H9 (cell line): ENCODE measurements around the gene LAMTOR4. TPM values are rescaled to one million over a fixed set of nuclear protein-coding genes. Genes with fewer than 3 reads are reported as not detected.

Experiments used
- DNase-seq: peaks from one replicate; pipeline ENCODE4 v3.0.0-alpha.2; 2017
- H2AFZ ChIP-seq: one replicate; pipeline ENCODE4 v1.6.1; 2013; ENCODE audit warnings: mild to moderate bottlenecking, low read length, control low read depth, moderate library complexity
- H2AK5ac ChIP-seq: 2 replicates; pipeline ENCODE4 v1.6.1; 2013; ENCODE audit warnings: low read length, control low read depth, mixed read lengths; ENCODE audit not compliant: insufficient read length
- H2BK120ac ChIP-seq: one replicate; pipeline ENCODE4 v1.6.1; 2013; ENCODE audit warnings: low read depth, mild to moderate bottlenecking, low read length, control low read depth, inconsistent platforms; ENCODE audit not compliant: poor library complexity, severe bottlenecking
- H2BK12ac ChIP-seq: 2 replicates; pipeline ENCODE4 v1.6.1; 2013; ENCODE audit warnings: low read length, control low read depth, mixed read lengths, low read depth; ENCODE audit not compliant: insufficient read length
- H2BK15ac ChIP-seq: 2 replicates; pipeline ENCODE4 v1.6.1; 2013; ENCODE audit warnings: low read depth, low read length, control low read depth
- H2BK20ac ChIP-seq: one replicate; pipeline ENCODE4 v1.6.1; 2013; ENCODE audit warnings: low read depth, mild to moderate bottlenecking, low read length, control low read depth, inconsistent platforms; ENCODE audit not compliant: poor library complexity, severe bottlenecking
- H2BK5ac ChIP-seq: 2 replicates; pipeline ENCODE4 v1.6.1; 2013; ENCODE audit warnings: low read length, control low read depth, mixed read lengths; ENCODE audit not compliant: insufficient read length
- H3K14ac ChIP-seq: 2 replicates; pipeline ENCODE4 v1.6.1; 2013; ENCODE audit warnings: low read length, control low read depth; ENCODE audit not compliant: insufficient read depth
- H3K18ac ChIP-seq: 2 replicates; pipeline ENCODE4 v1.6.1; 2013; ENCODE audit warnings: low read depth, mild to moderate bottlenecking, mixed read lengths, low read length, control low read depth; ENCODE audit not compliant: insufficient read length
- H3K23ac ChIP-seq: 2 replicates; pipeline ENCODE4 v1.6.1; 2013; ENCODE audit warnings: low read length, control low read depth, mixed read lengths, low read depth; ENCODE audit not compliant: insufficient read length
- H3K23me2 ChIP-seq: 2 replicates; pipeline ENCODE4 v1.6.1; 2013; ENCODE audit warnings: low read depth, mild to moderate bottlenecking, mixed read lengths, low read length, control low read depth; ENCODE audit not compliant: insufficient read length, poor library complexity, severe bottlenecking
- H3K27ac ChIP-seq: 2 replicates; pipeline ENCODE4 v1.5.1; 2013; ENCODE audit warnings: low read length, control low read depth, mixed read lengths, low read depth; ENCODE audit not compliant: insufficient read length
- H3K27me3 ChIP-seq: 2 replicates; pipeline ENCODE4 v1.6.1; 2013; ENCODE audit warnings: low read length, control low read depth, inconsistent platforms; ENCODE audit not compliant: insufficient read depth
- H3K4ac ChIP-seq: 2 replicates; pipeline ENCODE4 v1.6.1; 2013; ENCODE audit warnings: low read depth, mild to moderate bottlenecking, control low read depth, inconsistent platforms, low read length, moderate library complexity
- H3K4me1 ChIP-seq: 2 replicates; pipeline ENCODE4 v1.6.1; 2013; ENCODE audit warnings: low read length, control low read depth, inconsistent platforms; ENCODE audit not compliant: insufficient read depth
- H3K4me2 ChIP-seq: 2 replicates; pipeline ENCODE4 v1.6.1; 2013; ENCODE audit warnings: low read length, control low read depth, mixed read lengths; ENCODE audit not compliant: insufficient read length, insufficient read depth
- H3K56ac ChIP-seq: 2 replicates; pipeline ENCODE4 v1.6.1; 2013; ENCODE audit warnings: low read depth, mild to moderate bottlenecking, mixed read lengths, low read length, control low read depth; ENCODE audit not compliant: insufficient read length
- H3K79me1 ChIP-seq: 2 replicates; pipeline ENCODE4 v1.6.1; 2013; ENCODE audit warnings: low read depth, mild to moderate bottlenecking, moderate library complexity, low read length, control low read depth, inconsistent platforms; ENCODE audit not compliant: insufficient read depth, poor library complexity, severe bottlenecking
- H3K79me2 ChIP-seq: 2 replicates; pipeline ENCODE4 v1.6.1; 2013; ENCODE audit warnings: low read length, control low read depth, inconsistent platforms; ENCODE audit not compliant: insufficient read depth
- H3K9ac ChIP-seq: 2 replicates; pipeline ENCODE4 v1.6.1; 2013; ENCODE audit warnings: low read length, control low read depth, mixed read lengths; ENCODE audit not compliant: insufficient read length; ENCODE audit errors: extremely low read depth
- H3K9me3 ChIP-seq: one replicate; pipeline ENCODE4 v1.6.1; 2013; ENCODE audit warnings: low read depth, low read length, inconsistent platforms; ENCODE audit not compliant: control insufficient read depth
- H3T11ph ChIP-seq: one replicate; pipeline ENCODE4 v1.6.1; 2013; ENCODE audit warnings: mild to moderate bottlenecking, low read length, control low read depth, inconsistent platforms
- H4K20me1 ChIP-seq: one replicate; pipeline ENCODE4 v1.6.1; 2013; ENCODE audit not compliant: control insufficient read depth, insufficient read length, insufficient read depth
- H4K5ac ChIP-seq: 2 replicates; pipeline ENCODE4 v1.6.1; 2013; ENCODE audit warnings: low read depth, mild to moderate bottlenecking, mixed read lengths, low read length, control low read depth; ENCODE audit not compliant: insufficient read length
- H4K8ac ChIP-seq: replicated peaks from 2 replicates; pipeline ENCODE4 v1.6.1; 2013; ENCODE audit warnings: low read length, control low read depth, mixed read lengths, low read depth; ENCODE audit not compliant: insufficient read length
- H4K91ac ChIP-seq: 2 replicates; pipeline ENCODE4 v1.6.1; 2013; ENCODE audit warnings: low read depth, mild to moderate bottlenecking, moderate library complexity, mixed read lengths, low read length, control low read depth; ENCODE audit not compliant: insufficient read length
- H3K27ac Mint-ChIP-seq, 3 experiments: 2 replicates in 2 of 3; 3 replicates in 1 of 3; pipeline ENCODE4 v1.8.0; 2020 to 2021; ENCODE audit warnings: mixed read lengths in 3 of 3, mild to moderate bottlenecking in 1 of 3, moderate library complexity in 1 of 3
- H3K27me3 Mint-ChIP-seq: 2 replicates; pipeline ENCODE4 v1.8.0; 2021; ENCODE audit warnings: low read depth, mild to moderate bottlenecking, moderate library complexity, mixed read lengths
- H3K36me3 Mint-ChIP-seq, 3 experiments: 2 replicates in 2 of 3; 3 replicates in 1 of 3; pipeline ENCODE4 v1.8.0; 2020 to 2021; ENCODE audit warnings: low read depth in 3 of 3, mixed read lengths in 3 of 3; ENCODE audit not compliant: insufficient read depth in 1 of 3
- H3K4me1 Mint-ChIP-seq, 2 experiments: 2 replicates each; pipeline ENCODE4 v1.8.0; 2020; ENCODE audit warnings: mixed read lengths in 2 of 2
- H3K4me3 Mint-ChIP-seq, 2 experiments: 2 replicates in 1 of 2; 3 replicates in 1 of 2; pipeline ENCODE4 v1.8.0; 2020 to 2021; ENCODE audit warnings: mild to moderate bottlenecking in 2 of 2, mixed read lengths in 2 of 2, moderate library complexity in 1 of 2
- H3K9me3 Mint-ChIP-seq, 2 experiments: 2 replicates in 1 of 2; 3 replicates in 1 of 2; pipeline ENCODE4 v1.8.0; 2020; ENCODE audit warnings: mild to moderate bottlenecking in 2 of 2, mixed read lengths in 2 of 2, moderate library complexity in 1 of 2
- CTCF ChIP-seq: fragments of 200-600 bp; sonication (generic); conservative IDR thresholded peaks from 3 replicates; pipeline ENCODE4 v1.8.0; 2021; ENCODE audit warnings: antibody characterized with exemption, mild to moderate bottlenecking
- WGBS: extraction: QIAGEN DNeasy Blood & Tissue Kit; methylation state at CpG from one replicate; pipeline ENCODE4 v1.1.7; 2013; ENCODE audit warnings: missing lambda C conversion rate, low lambda C conversion rate, mixed read lengths; ENCODE audit not compliant: insufficient read length; ENCODE audit errors: extremely low coverage; 5-methylcytosine and 5-hydroxymethylcytosine counted together
- total RNA-seq: library from RNA; stranded (reverse); gene quantifications from 2 replicates; pipeline ENCODE4 v1.2.1, GENCODE V29; 2021

The LAMTOR4 gene
- total RNA-seq, 1 experiment from 2014 or later: 179 TPM

- Histone ChIP-seq H2AFZ (no peak overlapping the region), H3K27me3 (no peaks in the 10 kb centered on the region), H4K5ac (no peak overlapping the region), H2BK20ac (no peak overlapping the region), H2BK120ac (no peak overlapping the region), H3K4ac (no peak overlapping the region), H2BK12ac (no peak overlapping the region), H2BK15ac (no peak overlapping the region), H4K8ac (no peak overlapping the region), H3K14ac (peak overlapping the region; percentile 46; the same call in 1 of the 2 replicates), H2AK5ac (no peak overlapping the region), H4K20me1 (no peaks in the 10 kb centered on the region), H3K9ac (peak overlapping the region; percentile 68), H3K79me1 (peaks cover 2% of the 10 kb centered on the region), H3T11ph (no peak overlapping the region), H4K91ac (no peak overlapping the region), H3K4me1 (no peaks in the 10 kb centered on the region; the same call in 1 of the 2 replicates), H3K23ac (no peak overlapping the region), H2BK5ac (no peak overlapping the region), H3K27ac (no peak overlapping the region), H3K18ac (no peak overlapping the region), H3K23me2 (peaks cover 10% of the 10 kb centered on the region), H3K56ac (no peak overlapping the region), H3K9me3 (no peaks in the 10 kb centered on the region), H3K4me2 (peak overlapping the region; percentile 92), H3K79me2 (no peaks in the 10 kb centered on the region)
- no CpG with 5 or more reads among the region's 32 CpGs for WGBS
- peaks cover 17 to 45% (median 42%) of the 10 kb centered on the region in 3 experiments; a peak in 6 of 7 replicates for H3K36me3 Mint-ChIP-seq
- TF ChIP-seq CTCF: no peak
- peak overlapping the region; percentile 75 to 82 for H3K4me3 Mint-ChIP-seq
- DNase-seq: peak; percentile 62
- peaks cover 12 to 28% of the 10 kb centered on the region in 2 experiments for H3K4me1 Mint-ChIP-seq
- H3K27ac Mint-ChIP-seq: peak overlapping the region in 2 of 3 experiments; percentile 7 to 92; a peak in 2 of 7 replicates
- H3K27me3 Mint-ChIP-seq: no peaks in the 10 kb centered on the region; the same call in 1 of the 2 replicates
- H3K9me3 Mint-ChIP-seq: no peaks in the 10 kb centered on the region
Measured at GRCh38 chr7:100157334-100158228, 8.9 kb downstream of the LAMTOR4 start.
